GM10847 (cell line): ENCODE measurements around the gene PEPD.

ENCODE experiments used
- POLR2A ChIP-seq: IDR thresholded peaks from 2 replicates; pipeline ENCODE4 v1.6.1; 2011; ENCODE audit not compliant: insufficient read length; ENCODE audit errors: extremely low read depth

The PEPD gene

DNA sequence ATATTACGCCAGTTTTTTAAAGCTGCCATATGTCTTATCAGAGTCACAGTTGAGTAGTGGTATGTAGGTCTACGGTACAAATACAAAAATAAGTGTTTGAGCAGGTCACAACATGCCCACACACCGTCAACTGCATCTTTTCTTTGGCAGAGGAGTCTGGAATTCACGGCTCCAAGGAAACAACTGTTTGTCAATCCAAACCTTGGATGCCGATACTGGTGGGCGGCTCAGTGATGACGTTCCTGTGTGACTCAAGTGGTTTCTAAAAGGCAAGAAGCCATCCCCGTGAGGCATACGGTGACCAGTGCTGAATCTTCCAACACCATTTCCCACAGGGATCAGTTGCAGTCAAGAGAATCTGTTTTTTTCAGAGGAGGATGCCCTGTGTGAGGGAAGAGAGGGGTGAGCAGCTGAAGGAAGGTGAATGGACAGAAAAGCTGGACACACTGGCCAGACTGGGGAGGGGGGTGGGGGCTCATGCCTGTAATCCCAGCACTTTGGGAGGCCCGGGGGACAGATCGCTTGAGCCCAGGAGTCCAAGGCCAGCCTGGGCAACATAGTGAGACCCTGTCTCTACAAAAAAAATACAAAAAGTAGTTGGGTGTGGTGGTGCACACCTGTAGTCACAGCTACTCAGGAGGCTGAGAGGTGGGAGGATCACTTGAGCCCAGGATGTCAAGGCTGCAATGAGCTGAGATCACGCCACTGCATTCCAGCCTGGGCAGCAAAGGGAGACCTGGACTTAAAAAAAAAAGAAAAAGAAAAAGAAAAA lies 170.9 kb downstream of the PEPD start:
- TF ChIP-seq POLR2A = no peak

DNA sequence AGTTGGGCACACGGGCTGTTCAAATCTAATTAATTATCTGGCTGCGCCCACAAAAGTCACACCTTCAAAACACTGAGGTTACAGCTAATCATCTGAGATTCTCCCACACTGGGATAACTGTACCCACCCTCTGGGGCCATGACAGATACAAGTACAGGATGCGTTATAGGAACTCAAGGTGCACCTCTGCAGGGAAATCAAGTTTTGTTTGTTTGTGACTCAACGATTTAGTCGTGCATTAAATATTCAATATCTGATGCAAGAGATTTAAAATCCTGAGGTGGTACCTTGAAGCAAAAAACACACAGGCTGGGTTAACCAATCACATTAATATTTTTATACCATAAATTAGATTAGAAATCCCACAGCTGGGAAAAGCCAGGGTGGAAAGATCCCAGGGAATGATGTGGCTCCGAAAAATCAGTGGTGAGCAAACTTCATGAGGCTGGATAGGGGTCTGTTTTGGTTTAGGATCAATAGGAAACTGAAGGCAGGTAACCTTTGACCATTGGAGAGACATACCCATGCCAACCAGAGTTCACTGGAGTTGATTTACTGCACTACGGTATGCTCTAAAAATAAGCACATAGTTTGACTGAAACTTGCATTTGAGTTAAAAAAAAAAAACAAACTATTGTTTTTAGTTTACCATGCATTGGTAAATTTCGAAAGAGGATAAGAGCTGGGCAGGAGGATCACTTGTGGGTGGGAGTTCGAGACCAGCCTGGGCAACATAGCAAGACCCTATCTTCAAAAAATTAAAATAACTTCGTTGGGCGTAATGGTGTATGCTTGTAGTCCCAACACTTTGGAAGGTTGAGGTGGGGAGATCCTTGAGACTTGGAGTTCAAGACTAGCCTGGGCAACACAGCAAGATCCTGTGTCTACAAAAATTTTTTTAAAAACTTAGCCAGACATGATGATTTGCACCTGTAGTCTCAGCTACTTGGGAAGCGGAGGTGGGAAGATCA lies 172.0 kb downstream of the PEPD start:
- TF ChIP-seq POLR2A = no peak

DNA sequence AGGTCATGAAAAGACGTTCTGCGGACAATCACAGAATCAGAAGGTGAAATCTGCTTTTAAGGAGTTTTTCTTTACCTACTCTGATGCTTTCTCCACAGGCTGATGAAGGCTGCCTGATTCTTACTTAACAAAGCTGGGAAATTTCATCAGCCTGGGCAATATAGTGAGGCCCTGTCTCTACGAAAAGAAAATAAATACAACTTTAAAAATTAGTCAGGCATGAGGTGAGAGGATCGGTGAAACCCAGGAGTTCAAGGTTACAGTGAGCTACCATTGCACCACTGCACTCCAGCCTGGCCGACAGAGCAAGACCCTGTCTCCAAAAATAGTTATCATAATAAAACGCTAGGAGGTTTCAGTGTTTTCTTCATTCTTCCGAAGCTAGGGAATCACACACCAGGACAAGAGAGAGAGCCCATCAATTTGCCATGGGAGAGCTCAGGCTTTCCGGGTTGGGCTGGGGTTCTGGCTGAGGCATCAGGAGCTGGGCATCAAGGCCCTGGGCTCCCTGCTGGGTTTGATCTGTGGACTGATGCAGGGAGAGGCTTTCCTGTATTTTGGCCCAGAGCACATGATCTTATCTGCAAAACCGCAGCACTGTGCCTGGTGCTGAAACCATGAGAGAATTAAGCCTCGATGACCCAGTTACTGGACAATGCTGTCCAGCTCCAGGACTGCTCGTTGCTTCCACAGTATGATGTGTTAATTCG lies 173.1 kb downstream of the PEPD start:
- TF ChIP-seq POLR2A = no peak

- TF ChIP-seq POLR2A = no peak
Observed at GRCh38 chr19:33347300-33347699, 174.3 kb downstream of the PEPD start.

- no peak for TF ChIP-seq POLR2A
Observed at GRCh38 chr19:33346665-33347064, 174.9 kb downstream of the PEPD start.

- no peak for TF ChIP-seq POLR2A
Observed at GRCh38 chr19:33345163-33345562, 176.4 kb downstream of the PEPD start.

- no peak for TF ChIP-seq POLR2A
Observed at GRCh38 chr19:33344573-33344925, 177.0 kb downstream of the PEPD start.

- TF ChIP-seq POLR2A = no peak
Observed at GRCh38 chr19:33343859-33344572, 177.6 kb downstream of the PEPD start.

DNA sequence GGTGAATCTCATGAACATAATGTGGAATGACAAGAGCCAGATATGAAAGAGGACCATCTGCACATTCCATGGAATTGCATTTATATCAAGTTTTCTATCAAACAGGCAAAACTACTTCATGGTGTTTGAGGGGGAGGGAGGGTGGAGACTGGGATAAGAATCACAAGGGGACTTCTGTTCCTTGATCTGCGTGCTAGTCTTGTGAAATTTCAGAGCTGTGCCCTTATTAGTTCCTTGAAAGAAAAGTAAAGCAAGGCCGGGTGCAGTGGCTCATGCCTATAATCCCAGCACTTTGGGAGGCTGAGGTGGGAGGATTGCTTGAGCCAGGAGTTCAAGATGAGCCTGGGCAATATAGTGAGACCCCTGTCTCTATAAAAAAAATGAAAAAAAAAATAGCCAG lies 178.3 kb downstream of the PEPD start:
- TF ChIP-seq POLR2A = no peak

GRCh38 chr19:33340991-33341390 lies 180.6 kb downstream of the PEPD start:
- no peak for TF ChIP-seq POLR2A

DNA sequence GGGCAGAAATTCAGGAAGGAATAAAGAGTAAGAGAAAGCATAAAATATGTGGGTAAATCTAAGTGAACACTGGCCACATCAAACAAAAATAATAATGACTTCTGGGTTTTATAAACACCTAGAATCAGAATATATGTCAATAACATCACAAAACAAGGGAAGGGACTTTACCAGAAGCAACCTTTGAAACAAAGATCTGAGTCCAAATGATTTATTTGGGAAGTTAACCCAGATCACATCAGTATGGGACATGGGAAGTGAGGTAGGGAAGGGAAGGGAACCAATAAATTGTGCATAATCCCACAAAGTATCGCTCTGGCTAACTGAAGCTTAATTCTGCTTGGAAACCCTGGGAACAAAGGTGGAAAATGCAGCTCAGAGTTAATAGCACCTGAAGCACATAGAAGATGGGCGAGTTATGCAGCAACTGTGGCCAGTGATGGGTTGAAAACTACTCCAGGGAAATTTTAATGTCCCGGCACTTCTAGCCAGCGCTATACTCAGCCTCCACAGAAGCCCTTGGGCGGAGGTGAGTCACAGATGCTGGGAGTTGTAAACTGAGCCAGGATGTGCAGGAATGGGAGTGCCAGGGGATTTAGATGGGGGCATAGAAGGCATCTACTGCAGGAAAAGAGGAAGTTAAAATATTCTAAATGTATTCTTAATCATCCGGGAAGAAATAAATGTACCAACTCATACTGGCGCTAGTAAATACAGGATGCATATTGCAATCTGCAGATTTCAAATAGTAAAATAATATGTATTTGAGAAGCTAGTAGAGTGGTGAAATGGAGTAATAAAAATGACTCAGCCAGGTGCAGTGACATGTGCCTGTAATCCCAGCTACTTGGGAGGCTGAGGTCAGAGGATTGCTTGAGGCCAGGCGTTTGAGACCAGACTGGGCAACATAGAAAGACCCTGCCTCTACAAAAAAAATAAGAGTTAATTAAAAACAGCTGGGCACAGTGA lies 182.3 kb downstream of the PEPD start:
- no peak for TF ChIP-seq POLR2A
